ENCODE results near the gene PDGFRB.

DNA sequence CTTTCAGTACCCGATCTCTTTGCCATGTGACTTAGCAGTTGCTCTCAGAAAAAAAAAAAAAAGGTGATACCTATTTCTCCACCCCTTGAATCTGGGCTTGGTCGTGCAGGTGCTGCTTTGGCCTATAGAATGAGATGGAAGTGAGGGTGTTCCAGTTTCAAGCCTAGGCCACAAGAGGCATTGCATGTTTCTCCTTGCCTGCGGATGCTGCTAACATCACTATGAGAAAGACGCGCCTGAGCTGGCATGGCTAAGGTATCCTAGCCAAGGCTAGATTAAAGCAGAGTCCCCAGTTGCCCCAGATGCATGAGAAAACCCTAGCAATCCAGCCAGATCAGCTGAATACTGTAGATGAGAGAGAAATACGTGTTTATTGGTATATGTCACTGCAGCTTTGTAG is 54.6 kb downstream of the PDGFRB start:
- no peak for TF ChIP-seq POLR2A (IDR thresholded peaks at IDR 0.05)
- TF ChIP-seq CTCF (IDR thresholded peaks at IDR 0.05) = no peak

Measured in body of pancreas (tissue), 4 donors.